HG03025 (cell line): ENCODE data around the gene TAF7.
A peak's percentile ranks its signal among the peaks of the same experiment; 100 is the strongest.
"Not testable (repeated sequence)": the region's sequence is repeated elsewhere in the genome, so short reads cannot be mapped to it uniquely, and the experiment has no call there.

Experiments
- ATAC-seq: cut with Tn5 transposase; IDR thresholded peaks from one replicate; pipeline ENCODE4 v1.9.1; 2021; ENCODE audit warnings: mild to moderate bottlenecking, moderate library complexity; ENCODE audit not compliant: unreplicated experiment, low FRiP score

TAF7 gene

DNA sequence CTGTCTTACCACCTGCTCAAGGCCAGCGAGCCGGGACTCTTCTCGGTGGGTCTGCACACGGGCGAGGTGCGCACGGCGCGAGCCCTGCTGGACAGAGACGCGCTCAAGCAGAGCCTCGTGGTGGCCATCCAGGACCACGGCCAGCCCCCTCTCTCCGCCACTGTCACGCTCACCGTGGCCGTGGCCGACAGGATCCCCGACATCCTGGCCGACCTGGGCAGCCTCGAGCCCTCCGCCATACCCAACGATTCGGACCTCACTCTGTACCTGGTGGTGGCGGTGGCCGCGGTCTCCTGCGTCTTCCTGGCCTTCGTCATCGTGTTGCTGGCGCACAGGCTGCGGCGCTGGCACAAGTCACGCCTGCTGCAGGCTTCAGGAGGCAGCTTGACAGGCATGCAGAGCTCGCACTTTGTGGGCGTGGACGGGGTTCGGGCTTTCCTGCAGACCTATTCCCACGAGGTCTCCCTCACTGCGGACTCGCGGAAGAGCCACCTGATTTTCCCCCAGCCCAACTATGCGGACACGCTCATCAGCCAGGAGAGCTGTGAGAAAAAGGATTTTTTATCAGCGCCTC is 20.3 kb upstream of the TAF7 start:
- ATAC-seq, result not testable (repeated sequence)

DNA sequence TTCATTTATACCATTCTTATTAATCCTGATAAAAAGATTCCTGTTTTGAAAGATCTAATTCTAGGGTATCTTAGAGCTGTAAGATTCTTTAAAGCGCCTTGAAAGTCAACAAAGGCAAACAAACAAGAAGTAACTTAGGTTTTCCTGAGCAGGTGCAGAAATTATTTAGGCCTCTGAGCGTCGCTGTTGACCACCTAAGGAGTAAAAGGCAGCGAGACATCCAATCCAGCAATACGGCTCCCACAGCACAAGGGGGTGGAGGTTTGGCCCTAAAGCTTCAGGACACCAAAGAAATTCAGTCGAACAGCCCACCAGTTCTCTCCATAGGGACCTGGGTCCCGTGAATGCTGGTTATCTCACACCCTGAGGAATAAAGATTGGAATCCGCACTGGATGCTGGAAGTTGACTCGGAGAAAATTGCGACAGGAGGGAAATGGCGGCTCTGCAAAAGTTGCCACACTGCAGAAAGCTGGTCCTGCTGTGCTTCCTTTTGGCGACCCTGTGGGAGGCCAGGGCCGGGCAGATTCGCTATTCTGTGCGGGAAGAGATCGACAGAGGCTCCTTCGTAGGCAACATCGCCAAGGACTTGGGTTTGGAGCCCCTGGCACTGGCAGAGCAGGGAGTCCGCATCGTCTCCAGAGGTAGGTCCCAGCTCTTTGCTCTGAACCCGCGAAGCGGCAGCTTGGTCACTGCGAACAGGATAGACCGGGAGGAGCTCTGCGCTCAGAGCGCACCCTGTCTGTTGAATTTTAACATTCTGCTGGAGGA is 18.1 kb upstream of the TAF7 start, which contains the start of gene PCDHGA2:
PCDHGA2 (plus strand) TSS at position 223 of the 769 bp plus-strand sequence.
- ATAC-seq, result no peak

DNA sequence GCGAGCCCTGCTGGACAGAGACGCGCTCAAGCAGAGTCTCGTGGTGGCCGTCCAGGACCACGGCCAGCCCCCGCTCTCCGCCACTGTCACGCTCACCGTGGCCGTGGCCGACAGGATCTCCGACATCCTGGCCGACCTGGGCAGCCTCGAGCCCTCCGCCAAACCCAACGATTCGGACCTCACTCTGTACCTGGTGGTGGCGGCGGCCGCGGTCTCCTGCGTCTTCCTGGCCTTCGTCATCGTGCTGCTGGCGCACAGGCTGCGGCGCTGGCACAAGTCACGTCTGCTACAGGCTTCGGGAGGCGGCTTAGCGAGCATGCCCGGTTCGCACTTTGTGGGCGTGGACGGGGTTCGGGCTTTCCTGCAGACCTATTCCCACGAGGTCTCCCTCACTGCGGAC is 12.0 kb upstream of the TAF7 start:
- ATAC-seq, result not testable (repeated sequence)

DNA sequence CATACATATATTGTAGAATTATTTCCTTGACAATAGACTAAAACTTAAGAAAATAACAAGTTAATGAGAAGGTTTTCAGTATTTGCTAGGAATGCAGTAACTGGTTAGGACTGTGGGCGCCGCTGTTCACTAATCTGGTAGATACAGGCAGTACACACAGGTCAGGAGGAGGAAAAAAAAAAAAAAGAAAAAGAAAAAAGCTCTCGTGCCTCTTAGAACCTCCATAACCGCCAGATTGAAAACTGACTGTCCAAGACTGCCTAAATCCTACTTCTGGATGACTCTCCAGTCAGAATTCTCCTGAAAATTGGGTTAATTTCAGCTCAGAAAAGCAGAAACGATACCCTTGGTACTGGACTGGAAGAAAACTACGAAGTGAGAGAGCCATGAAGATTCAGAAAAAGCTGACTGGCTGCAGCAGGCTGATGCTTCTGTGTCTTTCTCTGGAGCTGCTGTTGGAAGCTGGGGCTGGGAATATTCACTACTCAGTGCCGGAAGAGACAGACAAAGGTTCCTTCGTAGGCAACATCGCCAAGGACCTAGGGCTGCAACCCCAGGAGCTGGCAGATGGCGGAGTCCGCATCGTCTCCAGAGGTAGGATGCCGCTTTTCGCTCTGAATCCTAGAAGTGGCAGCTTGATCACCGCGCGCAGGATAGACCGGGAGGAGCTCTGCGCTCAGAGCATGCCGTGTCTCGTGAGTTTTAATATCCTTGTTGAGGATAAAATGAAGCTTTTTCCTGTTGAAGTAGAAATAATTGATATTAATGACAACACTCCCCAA is 9.9 kb upstream of the TAF7 start, which contains the start of gene PCDHGA1:
PCDHGA1 (plus strand) TSS at position 216 of the 782 bp plus-strand sequence.
- no peak for ATAC-seq

DNA sequence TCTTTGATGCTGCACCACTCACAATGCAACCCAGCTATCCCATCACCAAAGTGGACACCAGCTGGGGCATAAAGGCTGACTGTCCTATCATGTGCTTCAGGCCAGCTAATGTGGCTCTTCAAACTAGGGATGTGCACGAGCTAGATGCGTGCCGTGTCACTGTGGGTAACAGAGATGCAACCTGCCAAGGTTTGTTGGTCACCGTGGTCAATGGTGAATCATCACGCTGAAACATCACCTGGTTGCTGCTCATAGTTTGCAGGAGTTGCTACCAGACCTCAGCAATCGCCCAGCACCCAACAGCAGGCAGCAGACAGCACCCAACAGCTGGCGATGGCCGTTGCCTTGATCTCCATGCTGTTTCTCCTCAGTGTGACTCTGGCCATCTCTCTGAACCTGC is 7.6 kb upstream of the TAF7 start:
- no peak for ATAC-seq

DNA sequence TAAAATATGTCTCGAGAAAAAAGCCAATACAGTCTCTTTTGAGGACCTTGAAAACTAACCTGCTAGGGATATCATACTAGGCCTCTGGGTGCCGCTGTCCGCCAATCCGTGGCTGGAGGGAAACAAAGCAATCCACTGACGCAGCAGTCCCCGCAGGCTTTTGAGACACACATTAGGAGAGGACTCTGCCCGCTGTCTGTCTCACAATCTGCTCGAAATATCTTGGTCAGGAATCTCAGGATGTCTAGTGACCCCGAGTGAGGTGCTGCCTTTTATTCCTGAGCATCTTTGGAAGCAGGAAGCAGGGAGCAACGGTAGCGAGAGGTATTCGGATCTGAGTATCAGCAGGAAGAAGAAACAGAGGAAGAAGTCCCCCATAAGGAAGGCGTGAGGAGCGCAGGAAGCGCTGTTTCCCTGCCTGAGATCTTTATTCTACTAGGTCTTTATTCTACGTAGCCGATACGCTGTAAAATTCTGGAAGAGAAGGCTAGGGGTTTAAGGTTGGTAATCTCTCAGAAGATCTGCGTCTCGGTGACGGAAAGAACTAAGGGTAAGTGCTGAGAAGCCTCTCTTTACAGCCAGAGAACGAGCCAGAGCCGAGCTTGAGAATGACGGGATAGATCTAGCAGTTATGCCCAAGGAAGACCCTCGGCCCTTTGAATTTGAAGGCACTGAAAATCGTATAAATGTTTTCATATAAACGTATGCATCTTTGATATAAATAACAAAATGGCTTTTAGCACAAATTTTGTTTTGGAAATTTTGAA is 5.7 kb upstream of the TAF7 start:
- peak; percentile 88 for ATAC-seq

DNA sequence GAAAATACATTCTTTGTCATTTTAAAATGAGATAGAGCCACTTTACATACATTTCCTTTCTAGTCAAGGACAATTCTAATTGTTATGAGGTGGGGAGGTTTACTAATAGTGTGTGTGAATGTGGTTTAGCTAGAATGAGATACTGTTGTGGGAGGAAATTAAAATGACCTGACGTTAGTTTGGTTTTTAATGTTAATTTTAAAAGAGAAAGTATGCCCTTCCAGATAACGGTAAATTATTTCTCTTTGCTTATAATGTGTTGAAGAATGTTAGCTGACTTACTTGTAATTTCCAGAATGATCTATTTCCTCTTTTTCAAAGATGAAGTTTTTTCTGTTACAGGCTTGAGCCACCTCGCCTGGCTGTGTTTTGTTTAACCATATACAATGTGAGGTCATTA is 1.7 kb upstream of the TAF7 start:
- ATAC-seq, result no peak

DNA sequence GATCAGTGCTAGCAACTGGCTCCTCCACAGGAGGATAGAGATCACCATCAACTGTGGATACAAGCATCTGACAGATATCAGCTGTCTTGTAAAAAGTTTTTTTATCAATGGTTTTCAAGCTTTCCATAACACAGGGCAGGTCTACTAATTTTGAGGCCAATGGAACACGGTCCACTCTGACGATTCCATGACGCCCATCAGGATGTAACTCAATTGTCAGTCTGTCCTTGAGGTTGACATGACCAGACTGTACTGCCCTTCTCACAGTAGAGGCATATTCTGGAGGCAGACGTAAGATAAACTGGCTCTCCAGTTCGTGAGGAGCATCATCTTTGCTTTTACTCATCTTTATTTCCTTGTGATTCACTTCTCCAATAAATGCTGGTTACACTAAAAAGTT is 885 bp downstream of the TAF7 start:
- no peak for ATAC-seq

DNA sequence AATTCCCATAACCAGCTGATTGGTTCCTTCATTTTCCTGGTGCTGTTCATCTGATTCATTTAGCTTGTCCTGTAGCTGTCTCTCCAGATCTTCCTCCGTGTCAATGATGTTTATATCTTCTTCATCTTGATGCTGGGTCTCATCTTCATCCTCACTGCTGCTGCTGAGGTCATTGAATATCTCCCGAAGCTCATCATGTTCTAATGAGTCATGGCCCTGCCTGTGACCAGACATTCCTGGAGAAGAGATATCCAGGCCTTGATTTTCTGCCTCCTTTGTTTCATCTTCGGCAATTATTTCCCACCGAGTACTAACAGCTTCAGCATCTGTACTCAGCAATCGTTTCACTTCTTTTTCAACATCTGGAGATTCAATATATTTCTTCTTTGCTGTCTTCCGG is 1.4 kb downstream of the TAF7 start:
- no peak for ATAC-seq

DNA sequence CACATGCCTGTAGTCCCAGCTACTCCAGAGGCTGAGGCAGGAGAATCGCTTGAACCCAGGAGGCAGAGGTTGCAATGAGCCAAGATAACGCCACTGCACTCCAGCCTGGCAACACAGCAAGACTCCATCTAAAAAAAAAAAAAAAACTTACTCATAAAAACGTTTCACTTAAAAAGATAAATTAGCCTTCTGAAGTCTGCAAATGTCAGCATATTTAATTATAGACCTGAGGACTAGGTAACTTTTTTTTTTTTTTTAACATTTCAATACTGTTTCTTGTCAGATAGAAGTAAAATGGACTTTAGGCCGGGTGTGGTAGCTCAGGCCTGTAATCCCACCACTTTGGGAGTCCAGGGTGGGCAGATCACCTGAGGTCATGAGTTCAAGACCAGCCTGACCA is 3.6 kb downstream of the TAF7 start:
- not testable (repeated sequence) for ATAC-seq

DNA sequence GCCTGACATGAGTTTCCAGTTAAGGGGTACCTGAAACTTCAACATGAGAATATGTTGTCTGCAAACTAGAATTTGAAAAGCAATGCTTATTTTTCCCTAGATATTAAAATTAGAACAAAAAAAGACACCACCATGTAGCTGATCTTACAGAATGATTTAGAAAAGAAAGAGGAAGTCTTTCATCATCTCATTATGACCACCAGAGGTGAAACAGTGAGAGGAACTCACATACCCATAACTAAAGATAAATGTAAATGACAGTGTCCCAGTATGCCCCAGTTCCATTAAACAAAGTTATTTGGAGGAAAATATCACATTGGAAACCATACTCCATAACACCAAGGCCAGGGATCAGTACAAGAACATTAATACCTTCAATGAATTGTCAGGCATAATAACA is 6.9 kb downstream of the TAF7 start:
- no peak for ATAC-seq

DNA sequence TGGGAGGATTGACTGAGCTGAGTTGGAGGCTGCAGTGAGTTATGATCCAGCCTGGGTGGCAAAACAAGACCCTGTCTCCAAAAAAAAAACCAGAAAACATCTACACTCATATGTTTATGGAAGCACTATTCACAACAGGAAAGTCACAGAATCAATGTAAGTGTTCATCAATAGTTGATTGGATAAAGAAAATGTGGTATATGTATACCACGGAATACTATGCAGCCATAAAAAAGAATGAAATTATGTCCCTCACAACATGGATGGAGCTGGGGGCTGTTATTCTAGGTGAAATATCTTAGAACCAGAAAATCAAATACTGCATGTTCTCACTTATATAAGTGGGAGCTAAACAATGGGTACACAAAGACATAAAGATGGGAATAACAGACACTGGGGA is 14.0 kb downstream of the TAF7 start:
- no peak for ATAC-seq

DNA sequence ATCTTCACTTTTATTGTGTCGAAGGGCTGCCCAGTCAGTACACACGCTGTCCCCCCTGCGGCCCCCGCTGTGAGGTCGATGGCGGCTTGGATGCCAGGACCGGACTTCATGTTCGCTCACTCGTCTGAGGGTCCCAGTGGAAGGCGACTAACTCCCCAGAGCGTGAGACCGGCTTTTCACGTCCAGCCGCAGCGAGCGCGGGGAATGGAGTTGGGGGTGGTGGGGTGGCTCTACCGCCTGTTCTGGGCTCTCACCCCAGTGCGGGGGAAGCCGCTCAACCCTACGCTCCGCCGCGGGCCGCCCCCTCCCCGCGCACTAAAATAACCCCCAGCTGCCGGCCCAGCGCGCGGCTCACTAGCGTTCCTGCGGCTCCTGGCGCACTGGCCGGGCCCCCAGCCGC is 16.8 kb downstream of the TAF7 start, which contains the start of gene SLC25A2:
SLC25A2 (minus strand) TSS at position 294 of the 400 bp plus-strand sequence; CDS start at position 110, 184 bp downstream.
- no peak for ATAC-seq

DNA sequence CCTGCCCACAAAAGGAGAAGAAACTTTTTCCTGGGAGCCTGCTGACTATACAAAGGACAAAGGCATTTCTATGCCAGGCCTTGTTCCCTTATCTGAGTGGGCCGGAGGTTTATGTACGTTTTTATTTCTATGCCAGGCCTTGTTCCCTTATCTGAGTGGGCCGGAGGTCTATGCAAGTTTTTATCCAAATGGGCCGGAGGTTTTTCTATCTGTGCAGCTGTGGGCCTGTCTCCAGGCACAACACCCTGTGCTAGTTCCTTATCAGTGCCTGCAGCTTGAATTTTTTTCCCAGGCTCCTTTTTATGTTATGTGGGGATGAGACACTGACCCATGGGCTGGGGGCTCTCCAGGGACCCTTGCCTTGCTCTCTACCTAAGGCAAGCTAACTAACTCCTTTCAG is 22.2 kb downstream of the TAF7 start:
- no peak for ATAC-seq

DNA sequence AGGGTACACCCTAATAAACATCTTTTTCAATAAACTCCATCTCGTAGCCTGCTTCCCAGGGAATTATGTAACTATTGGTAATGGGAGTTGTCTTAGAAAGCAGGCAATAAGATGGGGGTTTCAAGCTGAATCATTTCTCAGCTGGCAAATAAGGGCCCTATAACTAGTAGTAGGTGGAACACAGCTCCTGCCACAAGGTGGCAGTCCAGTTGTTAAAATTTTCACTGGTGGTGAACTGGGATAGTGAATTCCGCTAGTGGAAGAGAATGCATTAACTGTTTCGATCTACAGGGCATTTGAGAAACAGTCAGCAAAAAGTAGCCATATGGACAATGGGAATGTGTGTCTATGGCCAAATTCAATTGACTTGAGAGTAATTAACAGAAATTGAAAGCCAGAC is 47.7 kb downstream of the TAF7 start:
- no peak for ATAC-seq

DNA sequence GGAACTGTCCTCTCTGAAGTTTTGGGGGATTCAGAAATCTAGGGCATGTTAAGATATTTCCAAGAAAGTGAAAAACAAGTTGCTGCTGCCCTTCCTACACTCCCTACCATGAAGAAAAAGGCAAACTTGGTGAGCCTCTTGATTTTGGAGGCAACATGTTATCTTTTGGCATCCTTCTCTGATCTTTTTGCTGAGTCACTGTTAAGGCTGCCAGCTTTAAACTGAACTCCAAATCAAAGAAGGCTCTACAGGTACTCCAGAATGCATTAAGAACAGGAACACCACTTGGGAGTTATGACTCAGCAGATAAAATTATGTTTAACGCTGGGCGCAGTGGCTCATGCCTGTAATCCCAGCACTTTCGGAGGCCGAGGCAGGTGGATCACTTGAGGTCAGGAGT is 51.4 kb downstream of the TAF7 start:
- no peak for ATAC-seq
